Stimulated activated CD4-positive, alpha-beta T cell treated with anti-CD3 and anti-CD28 coated beads, Interleukin-15, amount 100 ng/mL, for 48 hours (primary cell): ENCODE results near the gene LRP1B.
"Not testable (repeated sequence)": the region's sequence is repeated elsewhere in the genome, so short reads cannot be mapped to it uniquely, and the experiment has no call there.

Source experiments
- DNase-seq, 2 donors: peaks; one replicate each; pipeline ENCODE4 v3.0.0-alpha.2; 2020; ENCODE audit warnings: low read depth in 2 of 2

Gene LRP1B

DNA sequence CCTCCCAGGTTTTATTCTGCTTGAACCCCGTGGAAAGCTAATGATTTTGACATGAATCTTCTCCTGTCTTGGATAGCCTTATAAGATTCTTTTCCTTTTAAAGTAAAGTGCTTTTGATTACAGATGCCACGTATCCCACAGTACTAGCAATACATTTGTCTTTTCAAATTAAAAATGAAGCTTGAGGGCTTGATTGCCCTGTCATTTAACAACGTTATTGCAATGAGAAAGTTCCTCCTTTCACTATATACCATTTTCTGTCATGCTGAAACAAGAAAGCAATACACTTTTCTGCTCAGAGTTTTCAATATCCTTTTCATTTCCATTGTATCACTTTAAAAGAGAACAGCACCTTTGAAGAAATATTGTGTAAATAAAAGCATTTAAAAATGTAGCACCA, 814.7 kb downstream of the LRP1B start:
- no peak for DNase-seq

DNA sequence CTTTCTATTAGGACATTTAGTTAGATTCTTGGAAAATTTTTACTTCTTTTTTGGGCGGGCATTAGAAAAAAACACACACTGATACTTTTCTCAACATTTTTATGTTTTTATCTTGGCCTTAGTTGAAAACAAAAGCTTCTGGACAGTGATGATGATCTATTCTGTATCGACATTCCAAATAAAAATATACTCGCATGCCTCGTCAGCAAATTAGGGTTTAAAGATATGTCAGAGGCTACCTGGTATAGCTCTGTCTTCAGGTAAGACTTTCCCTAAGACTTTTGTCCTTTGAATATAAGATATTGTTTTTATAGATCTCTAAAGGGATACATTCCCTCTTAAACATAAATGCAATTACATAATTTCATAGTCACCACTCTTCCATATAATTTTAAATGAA, 816.8 kb downstream of the LRP1B start:
- no peak for DNase-seq

DNA sequence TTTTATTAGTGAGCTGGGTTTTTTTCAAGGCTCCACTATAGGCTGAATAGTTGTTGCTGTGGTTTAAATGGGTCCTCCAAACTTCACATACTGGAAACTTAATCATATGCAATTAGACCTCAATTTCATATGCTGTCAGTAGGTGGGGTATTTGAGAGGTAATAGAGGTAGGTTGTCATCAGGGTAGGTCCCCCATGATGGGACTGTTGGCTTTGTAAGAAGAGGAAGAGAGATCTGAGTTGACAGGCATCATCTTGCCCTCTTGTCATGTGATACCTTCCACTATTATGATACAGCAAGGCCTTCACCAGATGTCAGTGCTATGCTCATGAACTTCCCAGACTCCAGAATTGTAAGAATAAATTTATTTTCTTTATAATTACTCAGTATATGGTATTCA, 819.4 kb downstream of the LRP1B start:
- no peak for DNase-seq

DNA sequence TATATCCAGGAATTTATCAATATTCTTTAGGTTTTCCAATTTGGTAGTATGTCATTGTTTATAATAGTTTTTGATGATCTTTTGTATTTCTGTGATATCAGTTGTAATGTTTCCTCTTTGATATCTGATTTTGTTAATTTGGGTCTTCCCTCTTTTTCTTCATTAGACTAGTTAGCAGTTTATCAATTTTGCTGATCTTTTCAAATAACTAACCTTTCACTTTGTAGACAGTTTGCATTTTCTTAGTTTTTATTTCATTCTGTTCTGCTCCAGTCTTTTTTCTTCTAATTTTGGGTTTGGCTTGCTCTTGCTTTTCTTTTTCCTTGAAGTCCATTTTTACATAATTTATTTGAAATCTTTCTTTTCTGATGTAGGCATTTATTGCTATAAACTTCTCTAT, 824.4 kb downstream of the LRP1B start:
- no peak for DNase-seq

DNA sequence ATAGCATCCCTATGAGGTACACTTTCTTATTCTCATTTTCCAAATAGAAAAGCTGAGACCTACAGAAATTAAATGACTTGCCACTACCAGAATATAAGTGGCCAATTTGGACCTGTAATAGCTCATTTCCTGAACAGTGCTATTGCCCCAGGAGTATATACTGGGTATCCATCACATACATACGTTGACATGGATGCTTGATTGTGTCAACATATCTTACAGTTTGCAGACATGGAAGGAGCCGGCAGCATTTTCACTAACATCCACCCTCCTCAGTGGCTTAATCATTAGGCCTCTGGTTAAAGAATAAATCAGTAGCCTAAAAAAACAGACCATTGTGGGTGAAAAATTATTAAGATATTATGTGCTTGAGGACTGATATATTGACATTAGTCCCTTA, 829.3 kb downstream of the LRP1B start:
- DNase-seq = no peak

DNA sequence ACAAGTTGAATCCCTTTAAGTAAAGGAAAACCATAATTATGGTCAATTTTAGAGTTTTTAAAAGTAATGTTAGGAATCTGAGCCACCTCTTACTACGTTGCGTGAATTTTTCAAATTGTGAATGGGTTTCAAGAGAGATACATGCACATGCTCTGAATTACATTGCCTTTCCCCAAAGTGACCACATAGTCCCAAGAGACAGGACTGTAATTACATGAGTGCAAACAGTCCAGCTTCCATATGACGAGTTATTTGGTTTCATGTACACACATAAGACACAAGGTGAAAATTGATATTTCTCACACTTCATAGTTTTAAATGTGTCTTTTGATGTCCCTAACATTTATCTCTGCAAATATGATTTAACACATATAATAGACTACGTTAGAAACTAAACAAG, 850.8 kb downstream of the LRP1B start:
- DNase-seq = no peak

DNA sequence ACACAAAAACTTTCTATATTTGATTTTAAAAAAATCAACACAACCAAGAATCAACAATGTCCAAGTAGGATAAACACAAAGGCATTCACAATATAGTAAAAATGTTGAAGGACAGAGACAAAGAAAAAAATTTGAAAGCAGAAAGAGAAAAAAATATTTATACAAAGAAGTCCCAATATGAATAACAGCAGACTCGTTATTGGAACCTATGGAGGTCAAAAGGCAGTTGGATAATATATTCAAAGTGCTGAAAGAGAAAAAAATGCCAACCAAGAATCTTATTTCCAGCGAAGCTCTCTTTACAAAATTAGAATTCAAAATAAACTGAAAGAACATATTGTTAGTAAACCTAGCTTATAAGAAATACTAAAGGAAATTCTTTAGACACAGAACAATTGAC, 859.5 kb downstream of the LRP1B start:
- no peak for DNase-seq

DNA sequence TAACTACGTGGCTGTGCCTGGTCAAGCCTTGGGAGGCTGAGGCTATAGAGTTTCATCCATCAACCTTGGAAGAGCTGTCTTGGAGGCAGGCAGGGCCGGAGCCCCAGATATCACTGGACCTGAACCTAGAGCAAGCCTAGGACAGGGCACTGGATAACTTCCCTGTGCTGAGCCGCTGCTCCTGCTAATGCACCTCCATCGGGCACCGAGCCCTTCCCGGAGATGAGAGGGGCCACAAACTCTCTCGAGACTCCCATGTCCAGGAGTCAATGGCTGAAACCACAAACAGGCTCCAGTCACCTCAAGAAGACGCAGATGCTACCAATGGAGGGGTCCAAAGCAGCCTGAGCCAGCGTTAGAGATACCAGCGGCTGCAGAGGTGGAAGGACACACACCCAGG, 866.0 kb downstream of the LRP1B start:
- DNase-seq = no peak

DNA sequence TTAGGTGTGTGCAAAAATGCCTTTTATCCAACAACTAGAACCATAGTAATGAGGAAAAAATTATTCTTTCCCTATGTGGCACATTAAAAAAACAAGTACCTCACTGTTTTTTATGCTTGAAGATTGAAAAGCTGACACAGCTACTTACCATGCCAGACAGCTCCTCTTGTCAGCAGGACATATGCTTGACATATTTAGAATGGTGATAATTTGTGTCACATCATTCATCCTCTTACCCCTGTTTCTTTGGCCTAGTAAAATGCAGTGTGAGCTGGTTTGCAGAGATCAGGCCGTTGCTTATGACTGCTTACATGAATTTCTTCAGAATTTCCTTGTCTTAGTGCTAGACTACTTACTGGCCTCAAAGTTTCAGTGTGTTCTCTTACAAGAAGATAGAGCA, 869.9 kb downstream of the LRP1B start:
- no peak for DNase-seq

DNA sequence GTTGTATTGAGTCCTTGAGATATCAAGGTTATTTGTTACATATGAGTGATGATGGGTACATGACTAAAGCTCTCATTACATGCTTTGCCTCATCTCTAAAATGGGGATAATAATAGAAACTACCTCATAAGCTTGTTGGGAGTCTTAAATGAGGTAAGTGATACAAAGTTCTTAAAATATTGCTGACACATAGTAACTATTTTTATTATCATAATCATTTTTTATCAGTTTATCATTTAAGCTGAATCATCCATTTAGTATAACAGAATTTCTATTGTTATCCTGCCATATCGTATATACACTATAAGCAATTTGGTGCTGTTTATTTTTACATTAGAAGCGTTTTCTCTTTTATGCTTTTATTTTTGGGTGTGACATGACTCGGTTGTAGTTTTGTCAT, 871.1 kb downstream of the LRP1B start:
- DNase-seq = no peak

DNA sequence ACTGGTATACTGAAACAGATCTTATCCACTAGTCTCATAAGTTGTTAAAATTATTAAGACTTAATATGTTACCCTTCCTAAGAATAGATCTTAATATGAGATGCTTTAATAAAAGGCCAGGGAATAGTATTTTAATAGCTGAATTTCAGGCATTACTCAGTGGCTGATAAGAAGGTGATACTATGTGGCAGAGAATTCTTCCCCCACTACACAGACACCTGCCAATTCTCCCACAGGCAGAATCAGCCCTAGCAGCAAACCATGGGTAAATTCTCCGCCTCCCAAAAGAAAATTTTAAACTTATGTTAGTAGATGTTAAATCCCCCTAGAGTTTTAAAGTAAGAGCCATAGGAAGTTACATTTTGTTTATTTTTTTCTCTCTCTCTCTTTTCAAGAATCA, 888.8 kb downstream of the LRP1B start:
- no peak for DNase-seq

DNA sequence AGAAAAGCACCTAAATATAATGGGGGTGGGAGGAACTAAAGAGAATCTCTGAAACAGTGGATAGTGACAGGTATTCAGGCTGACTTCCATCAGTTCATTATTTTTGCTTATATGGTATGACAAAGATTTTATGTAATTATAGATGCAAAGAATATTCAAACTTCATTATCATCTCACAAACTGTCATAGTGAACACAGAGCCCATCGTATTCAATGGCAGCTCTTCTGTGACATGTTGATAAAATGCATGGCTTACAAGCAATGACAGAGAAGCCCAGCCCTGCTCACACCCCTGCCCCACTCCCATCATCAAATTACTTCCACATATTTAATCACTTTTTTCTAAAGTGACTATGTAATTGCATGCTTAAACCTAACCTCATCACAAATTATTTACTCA, 904.3 kb downstream of the LRP1B start:
- no peak for DNase-seq

DNA sequence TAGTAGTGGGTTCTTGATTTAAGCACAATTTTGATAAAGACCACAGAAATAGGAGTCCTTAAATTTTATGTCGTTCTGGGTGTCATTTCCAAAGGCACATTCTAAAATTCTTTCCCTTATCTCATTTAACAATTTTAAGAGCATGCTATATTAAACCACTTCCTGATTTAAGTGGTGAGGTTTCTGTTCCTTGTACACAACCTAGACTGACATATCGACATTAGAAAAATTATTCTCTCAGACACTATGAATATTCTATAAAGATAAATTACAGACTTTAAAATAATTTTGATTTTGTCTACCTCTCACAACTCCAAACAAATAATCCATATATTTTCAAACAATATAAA, 923.8 kb downstream of the LRP1B start:
- DNase-seq = no peak

DNA sequence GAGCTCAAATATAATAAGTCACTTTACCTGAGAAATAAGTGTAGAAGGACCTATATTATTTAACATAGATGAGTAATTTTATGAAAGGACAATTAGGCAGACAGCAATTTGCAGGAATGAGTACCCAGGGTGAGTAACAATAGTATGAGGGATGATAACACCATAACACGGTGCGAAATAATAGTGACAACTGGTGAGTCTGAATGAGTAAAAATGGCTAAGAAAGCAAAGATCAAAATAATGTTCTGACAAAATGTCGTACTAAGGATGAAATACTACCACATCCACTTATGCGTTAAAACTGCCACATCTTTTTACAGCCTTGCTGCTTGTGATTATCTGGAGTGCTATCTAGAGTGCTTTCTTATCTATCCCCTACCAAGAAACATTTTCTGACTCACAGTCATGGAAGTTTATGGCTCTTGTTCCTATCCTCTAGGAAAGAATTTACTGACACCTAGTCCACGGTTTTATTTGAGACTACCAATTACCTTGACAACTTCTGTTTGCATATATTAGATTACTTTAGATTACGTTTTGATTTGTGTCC, 929.7 kb downstream of the LRP1B start:
- DNase-seq = no peak

DNA sequence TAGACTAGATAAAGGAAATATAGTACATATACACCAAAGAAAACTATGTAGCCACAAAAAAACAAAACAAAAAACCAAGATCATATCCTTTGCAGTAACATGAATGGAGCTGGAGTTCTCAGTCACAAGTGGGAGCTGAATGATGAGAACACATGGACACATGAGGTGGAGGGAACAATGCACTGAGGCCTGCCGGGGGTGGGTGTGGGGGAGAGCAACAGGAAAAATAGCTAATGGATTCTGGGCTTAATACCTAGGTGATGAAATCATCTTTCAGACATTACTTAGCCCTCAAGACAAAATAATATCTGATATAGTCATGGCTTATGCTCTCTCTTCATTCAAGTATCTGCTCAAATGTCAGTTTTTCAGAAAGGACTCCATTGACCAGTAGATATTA, 930.6 kb downstream of the LRP1B start:
- DNase-seq = no peak

DNA sequence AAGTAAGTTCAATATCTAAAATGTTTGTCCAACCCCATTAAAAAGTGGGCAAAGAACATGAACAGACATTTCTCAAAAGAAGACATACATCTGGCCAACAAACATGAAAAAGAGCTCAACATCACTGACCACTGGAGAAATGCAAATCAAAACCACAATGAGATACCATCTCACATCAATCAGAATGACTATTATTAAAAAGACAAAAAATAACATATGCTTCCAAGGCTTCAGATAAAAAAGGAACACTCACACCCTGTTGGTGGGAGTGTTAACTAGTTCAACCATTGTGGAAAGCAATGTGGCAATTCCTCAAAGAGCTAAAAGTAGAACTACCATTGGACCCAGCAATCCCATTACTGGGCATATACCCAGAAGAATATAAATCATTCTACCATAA, 931.1 kb downstream of the LRP1B start:
- DNase-seq = no peak

DNA sequence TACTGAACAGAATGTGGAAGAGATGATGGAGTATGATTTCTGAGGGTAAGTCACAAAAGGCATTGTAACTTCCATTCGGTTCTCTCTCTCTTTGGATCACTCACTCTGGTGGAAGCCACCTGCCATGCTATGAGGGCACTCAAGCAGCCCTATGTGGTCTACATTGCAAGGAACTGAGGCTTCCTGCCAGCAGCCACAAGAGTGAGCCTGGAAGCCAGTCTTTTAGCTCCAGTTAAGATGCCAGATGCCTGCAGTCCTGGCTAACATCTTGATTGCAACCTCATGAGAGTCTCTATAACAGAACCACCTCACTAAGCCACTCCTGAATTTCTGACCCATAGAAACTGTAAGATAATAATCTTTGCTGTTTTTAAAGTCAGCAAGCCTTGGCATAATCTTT, 935.7 kb downstream of the LRP1B start:
- DNase-seq = no peak

DNA sequence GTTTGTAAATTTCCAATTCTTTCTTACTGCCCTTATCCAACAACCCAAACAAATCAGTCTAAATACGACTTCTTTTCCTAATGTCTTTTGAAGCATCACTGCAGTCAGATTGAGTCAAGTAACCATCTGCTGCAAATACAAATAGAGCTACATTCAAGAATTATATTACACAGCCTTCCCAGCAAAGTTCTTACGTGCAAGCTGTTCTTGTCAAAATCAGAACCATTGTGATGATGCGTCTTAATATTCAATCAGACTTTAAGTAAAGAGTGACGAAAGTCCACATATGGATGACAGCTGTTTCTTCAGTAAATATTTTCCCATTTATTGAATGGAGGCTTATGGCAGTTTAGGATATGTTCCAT, 943.8 kb downstream of the LRP1B start:
- no peak for DNase-seq

DNA sequence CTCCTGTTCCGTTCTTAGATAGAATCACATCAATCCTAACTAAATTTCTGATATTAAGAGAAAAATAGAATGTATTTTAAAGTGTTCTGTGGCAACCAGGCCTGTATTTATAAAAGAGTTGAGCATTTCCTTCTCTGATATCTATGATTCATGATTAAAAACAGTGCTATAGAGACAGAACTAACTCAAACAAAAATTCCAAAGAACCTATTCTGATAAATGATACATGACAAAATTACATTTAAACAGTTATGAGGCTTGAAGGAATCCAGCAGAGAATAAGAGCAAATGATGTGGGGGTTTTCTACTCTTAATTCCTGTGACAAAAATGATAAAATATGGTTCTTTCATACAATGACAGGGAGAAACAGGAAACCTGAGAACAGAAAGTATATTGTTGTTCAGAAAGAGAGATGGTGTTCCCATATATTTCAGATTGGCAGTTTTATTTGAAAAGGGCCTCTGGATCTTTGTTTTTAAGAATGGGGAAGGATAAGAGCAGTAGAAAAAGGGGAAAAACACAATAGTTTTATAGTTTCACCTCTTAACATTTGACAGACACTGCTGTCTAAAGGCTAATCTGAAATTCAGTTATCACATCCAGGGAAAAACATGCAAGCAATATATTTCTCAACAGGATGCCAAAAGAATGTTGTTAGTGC, 944.3 kb downstream of the LRP1B start:
- no peak for DNase-seq

DNA sequence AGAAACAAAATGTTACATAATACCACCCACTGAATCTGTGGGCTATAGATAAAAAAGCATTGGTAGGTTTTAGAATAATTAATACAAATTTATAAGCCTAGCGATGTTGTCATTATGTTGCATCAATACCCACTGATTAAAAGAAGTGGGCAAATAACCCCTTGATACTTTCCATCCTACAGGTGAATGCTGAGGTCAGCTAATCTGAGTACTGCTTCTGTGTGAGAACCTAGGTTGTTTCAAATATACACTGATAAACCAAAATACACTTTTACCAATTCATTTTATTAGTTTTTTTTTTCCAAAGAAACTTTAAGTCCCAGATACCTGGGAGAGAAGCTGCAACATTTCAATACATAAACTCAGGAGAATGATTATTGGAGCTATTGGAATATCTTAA, 948.6 kb downstream of the LRP1B start:
- no peak for DNase-seq

DNA sequence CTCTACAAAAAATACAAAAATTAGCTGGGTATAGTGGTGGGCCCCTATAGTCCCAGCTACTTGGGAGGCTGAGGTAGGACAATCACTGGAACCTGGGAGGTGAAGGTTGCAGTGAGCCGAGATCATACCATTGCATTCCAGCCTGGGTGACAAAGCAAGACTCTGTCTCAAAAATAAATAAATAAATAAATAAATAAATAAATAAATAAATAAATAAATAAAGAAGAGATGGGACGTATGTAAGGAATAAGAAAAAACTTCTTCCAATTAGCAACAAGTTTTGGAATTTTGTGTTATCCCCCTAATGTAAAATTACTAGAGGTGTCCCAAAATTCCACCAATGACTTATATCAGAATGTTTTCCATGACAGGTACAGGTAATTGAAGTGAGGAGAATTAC, 961.7 kb downstream of the LRP1B start:
- DNase-seq = not testable (repeated sequence)

DNA sequence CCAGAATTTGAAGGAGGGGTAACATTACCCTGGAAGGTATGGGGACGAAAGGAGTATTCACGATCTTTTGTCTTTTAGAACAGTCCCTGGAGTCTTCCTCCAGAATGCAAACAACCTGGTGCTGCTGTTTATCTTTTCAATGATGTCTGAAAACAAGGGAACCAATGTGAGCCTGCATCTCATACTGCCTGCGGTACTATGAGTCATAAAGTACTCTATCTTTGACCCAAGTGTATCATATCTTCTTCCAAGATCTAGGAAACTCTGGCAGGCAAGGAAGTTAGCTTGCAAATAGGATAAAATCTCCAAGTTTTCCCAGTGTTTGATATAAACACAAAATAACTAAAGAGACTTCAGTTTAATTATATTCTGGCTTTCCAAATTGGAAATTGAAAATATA, 968.5 kb downstream of the LRP1B start:
- no peak for DNase-seq

DNA sequence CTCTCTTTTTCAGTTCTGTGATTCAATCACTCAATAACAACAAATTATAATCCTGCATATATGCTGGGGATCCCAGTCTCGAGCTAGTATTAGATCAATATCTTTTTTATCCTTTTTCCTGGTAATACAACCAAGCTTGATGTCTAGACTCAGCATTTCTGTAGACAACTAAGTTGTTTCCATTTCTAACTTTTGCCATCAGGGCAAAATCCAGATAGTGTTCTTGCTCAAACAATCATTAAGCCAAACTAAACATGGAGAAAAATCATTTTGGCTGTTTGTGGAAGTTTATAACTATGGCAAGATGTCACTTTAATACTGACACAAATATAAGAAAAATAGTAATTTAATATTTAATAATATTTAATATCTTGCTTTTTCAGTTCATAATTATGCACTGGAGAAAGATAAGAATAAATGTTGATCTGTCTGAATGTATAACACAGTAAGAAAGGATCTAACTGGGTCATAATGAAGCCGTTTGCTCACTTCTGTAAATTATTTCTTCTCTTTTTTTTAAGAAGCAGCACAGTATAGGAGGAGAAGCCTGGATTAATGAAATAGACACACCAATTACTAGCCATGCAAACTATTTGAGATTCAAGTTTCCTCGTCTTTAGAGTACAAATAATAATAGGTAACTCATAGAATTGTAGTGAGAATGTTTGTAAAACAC, 979.1 kb downstream of the LRP1B start:
- DNase-seq = no peak

DNA sequence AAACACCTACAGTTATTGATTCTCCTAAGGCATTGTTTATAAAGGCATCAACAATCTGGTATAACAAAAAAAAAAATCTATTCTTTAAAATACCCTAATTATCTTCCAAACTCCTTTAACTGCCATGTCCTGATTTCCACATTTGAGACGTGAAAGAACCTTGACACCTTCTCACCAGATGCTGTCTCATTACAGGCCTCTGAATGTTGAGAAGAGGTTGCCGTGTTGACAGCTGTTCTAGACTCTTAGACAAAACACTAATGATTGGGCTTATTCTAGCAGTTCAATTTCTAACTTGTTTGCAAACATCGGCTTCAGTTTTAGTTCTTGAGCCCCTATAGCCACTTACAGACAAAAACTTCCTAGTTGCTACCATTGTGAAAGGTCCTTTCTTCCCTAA, 988.8 kb downstream of the LRP1B start:
- DNase-seq = no peak
